Measurements from ENCODE around the gene KCNH3. TPM values are rescaled to one million over a fixed set of nuclear protein-coding genes. Genes with fewer than 3 reads are reported as not detected.

The KCNH3 gene
- polyA plus RNA-seq, 4 donors: 0.22 to 3.4 TPM; not detected in 2

- Histone ChIP-seq H3K4me1 (ENCODE audit: control insufficient read depth in 3 of 3, insufficient read depth in 2 of 3, low read depth in 1 of 3, low read length in 2 of 3) (peaks cover 0 to 9% (median 5%) of the 10 kb centered on the region in 3 donors), H3K27ac (ENCODE audit: low read depth in 1 of 3, low read length in 2 of 3) (no peak overlapping the region), H3K27me3 (ENCODE audit: control insufficient read depth in 3 of 3, insufficient read depth in 3 of 3, low read length in 3 of 3) (no peaks in the 10 kb centered on the region), H3K36me3 (ENCODE audit: control insufficient read depth in 3 of 3, insufficient read depth in 2 of 3, low read depth in 1 of 3, low read length in 3 of 3) (peaks cover 9 to 63% (median 21%) of the 10 kb centered on the region in 3 donors), H3K4me3 (ENCODE audit: low read depth in 1 of 3, low read length in 3 of 3) (no peak overlapping the region), H3K9me3 (ENCODE audit: control insufficient read depth in 2 of 2, insufficient read depth in 1 of 2, low read depth in 1 of 2, low read length in 1 of 2) (no peaks in the 10 kb centered on the region)
- DNase-seq (no peak), FAIRE-seq (no peak)
- WGBS, 3 donors: 72 to 77% (median 74%) methylated on average over 7 to 8 of the region's 8 CpGs
Observed at GRCh38 chr12:49564686-49565405, 26.0 kb downstream of the KCNH3 start.

GRCh38 chr12:49565406-49566265 is 26.8 kb downstream of the KCNH3 start:
- Histone ChIP-seq H3K27me3 (ENCODE audit: control insufficient read depth in 3 of 3, insufficient read depth in 3 of 3, low read length in 3 of 3) (no peaks in the 10 kb centered on the region), H3K36me3 (ENCODE audit: control insufficient read depth in 3 of 3, insufficient read depth in 2 of 3, low read depth in 1 of 3, low read length in 3 of 3) (peaks cover 9 to 56% (median 18%) of the 10 kb centered on the region in 3 donors), H3K4me1 (ENCODE audit: control insufficient read depth in 3 of 3, insufficient read depth in 2 of 3, low read depth in 1 of 3, low read length in 2 of 3) (peaks cover 0 to 9% (median 5%) of the 10 kb centered on the region in 3 donors), H3K4me3 (ENCODE audit: low read depth in 1 of 3, low read length in 3 of 3) (no peak overlapping the region), H3K27ac (ENCODE audit: low read depth in 1 of 3, low read length in 2 of 3) (no peak overlapping the region), H3K9me3 (ENCODE audit: control insufficient read depth in 2 of 2, insufficient read depth in 1 of 2, low read depth in 1 of 2, low read length in 1 of 2) (no peaks in the 10 kb centered on the region)
- no peak for DNase-seq
- 90 to 96% (median 95%) methylated on average over 12 of the region's 12 CpGs for WGBS, 3 donors
- FAIRE-seq: no peak

GRCh38 chr12:49566361-49566760 is 27.5 kb downstream of the KCNH3 start:
- H3K9me3 ChIP-seq (ENCODE audit: control insufficient read depth in 2 of 2, insufficient read depth in 1 of 2, low read depth in 1 of 2, low read length in 1 of 2): no peaks in the 10 kb centered on the region
- no peak for FAIRE-seq
- peak overlapping the region in 1 of 3 donors; percentile 79 for H3K4me3 ChIP-seq (ENCODE audit: low read depth in 1 of 3, low read length in 3 of 3)
- no peaks in the 10 kb centered on the region for H3K27me3 ChIP-seq (ENCODE audit: control insufficient read depth in 3 of 3, insufficient read depth in 3 of 3, low read length in 3 of 3)
- 94 to 97% (median 96%) methylated on average over 13 of the region's 13 CpGs for WGBS, 3 donors
- H3K4me1 ChIP-seq (ENCODE audit: control insufficient read depth in 3 of 3, insufficient read depth in 2 of 3, low read depth in 1 of 3, low read length in 2 of 3): peaks cover 0 to 9% (median 5%) of the 10 kb centered on the region in 3 donors
- no peak overlapping the region for H3K27ac ChIP-seq (ENCODE audit: low read depth in 1 of 3, low read length in 2 of 3)
- peaks cover 9 to 50% (median 17%) of the 10 kb centered on the region in 3 donors for H3K36me3 ChIP-seq (ENCODE audit: control insufficient read depth in 3 of 3, insufficient read depth in 2 of 3, low read depth in 1 of 3, low read length in 3 of 3)
- DNase-seq: no peak

- FAIRE-seq (no peak), DNase-seq (no peak)
- Histone ChIP-seq H3K27me3 (ENCODE audit: control insufficient read depth in 3 of 3, insufficient read depth in 3 of 3, low read length in 3 of 3) (no peaks in the 10 kb centered on the region), H3K36me3 (ENCODE audit: control insufficient read depth in 3 of 3, insufficient read depth in 2 of 3, low read depth in 1 of 3, low read length in 3 of 3) (peaks cover 9 to 42% (median 16%) of the 10 kb centered on the region in 3 donors), H3K4me1 (ENCODE audit: control insufficient read depth in 3 of 3, insufficient read depth in 2 of 3, low read depth in 1 of 3, low read length in 2 of 3) (peaks cover 0 to 9% (median 5%) of the 10 kb centered on the region in 3 donors), H3K27ac (ENCODE audit: low read depth in 1 of 3, low read length in 2 of 3) (peak overlapping the region in 1 of 3 donors; percentile 96), H3K9me3 (ENCODE audit: control insufficient read depth in 2 of 2, insufficient read depth in 1 of 2, low read depth in 1 of 2, low read length in 1 of 2) (no peaks in the 10 kb centered on the region), H3K4me3 (ENCODE audit: low read depth in 1 of 3, low read length in 3 of 3) (peak overlapping the region; percentile 79 to 82 (median 80))
- 2 to 3% (median 3%) methylated on average over 11 of the region's 11 CpGs for WGBS, 3 donors
Observed at GRCh38 chr12:49567302-49567610, 28.4 kb downstream of the KCNH3 start.

GRCh38 chr12:49567611-49568441 is 29.0 kb downstream of the KCNH3 start, which contains the start of gene MCRS1:
TSS of gene MCRS1 (minus strand) at chr12:49568142. CDS start at chr12:49566731, 1,411 bp downstream.
- no peaks in the 10 kb centered on the region for H3K27me3 ChIP-seq (ENCODE audit: control insufficient read depth in 3 of 3, insufficient read depth in 3 of 3, low read length in 3 of 3)
- peaks cover 6 to 39% (median 11%) of the 10 kb centered on the region in 3 donors for H3K36me3 ChIP-seq (ENCODE audit: control insufficient read depth in 3 of 3, insufficient read depth in 2 of 3, low read depth in 1 of 3, low read length in 3 of 3)
- peaks cover 0 to 9% (median 5%) of the 10 kb centered on the region in 3 donors for H3K4me1 ChIP-seq (ENCODE audit: control insufficient read depth in 3 of 3, insufficient read depth in 2 of 3, low read depth in 1 of 3, low read length in 2 of 3)
- 0 to 1% (median 1%) methylated on average over 54 of the region's 54 CpGs for WGBS, 3 donors
- no peaks in the 10 kb centered on the region for H3K9me3 ChIP-seq (ENCODE audit: control insufficient read depth in 2 of 2, insufficient read depth in 1 of 2, low read depth in 1 of 2, low read length in 1 of 2)
- DNase-seq (peak; percentile 95 to 96), FAIRE-seq (no peak)
- peak within 1 kb of the TSS; percentile 83 to 96 (median 83) for H3K27ac ChIP-seq (ENCODE audit: low read depth in 1 of 3, low read length in 2 of 3)
- H3K4me3 ChIP-seq (ENCODE audit: low read depth in 1 of 3, low read length in 3 of 3): peak within 1 kb of the TSS; percentile 79 to 82 (median 80)

- no peak for FAIRE-seq
- Histone ChIP-seq H3K27me3 (ENCODE audit: control insufficient read depth in 3 of 3, insufficient read depth in 3 of 3, low read length in 3 of 3) (no peaks in the 10 kb centered on the region), H3K4me1 (ENCODE audit: control insufficient read depth in 3 of 3, insufficient read depth in 2 of 3, low read depth in 1 of 3, low read length in 2 of 3) (peaks cover 0 to 9% (median 5%) of the 10 kb centered on the region in 3 donors), H3K36me3 (ENCODE audit: control insufficient read depth in 3 of 3, insufficient read depth in 2 of 3, low read depth in 1 of 3, low read length in 3 of 3) (peaks cover 2 to 31% (median 5%) of the 10 kb centered on the region in 3 donors), H3K9me3 (ENCODE audit: control insufficient read depth in 2 of 2, insufficient read depth in 1 of 2, low read depth in 1 of 2, low read length in 1 of 2) (no peaks in the 10 kb centered on the region), H3K27ac (ENCODE audit: low read depth in 1 of 3, low read length in 2 of 3) (peak overlapping the region in 2 of 3 donors; percentile 83 to 96), H3K4me3 (ENCODE audit: low read depth in 1 of 3, low read length in 3 of 3) (peak overlapping the region; percentile 79 to 82 (median 80))
- 1 to 2% (median 2%) methylated on average over 19 of the region's 19 CpGs for WGBS, 3 donors
- DNase-seq: peak in 1 of 2 donors; percentile 32
Observed at GRCh38 chr12:49568442-49569162, 29.8 kb downstream of the KCNH3 start.

GRCh38 chr12:49577589-49578315 is 38.9 kb downstream of the KCNH3 start:
- H3K4me3 ChIP-seq (ENCODE audit: low read depth in 1 of 3, low read length in 3 of 3): no peak overlapping the region
- WGBS, 3 donors: 79 to 85% (median 82%) methylated on average over 9 of the region's 9 CpGs
- FAIRE-seq: no peak
- DNase-seq: no peak
- no peak overlapping the region for H3K27ac ChIP-seq (ENCODE audit: low read depth in 1 of 3, low read length in 2 of 3)
- no peaks in the 10 kb centered on the region for H3K27me3 ChIP-seq (ENCODE audit: control insufficient read depth in 3 of 3, insufficient read depth in 3 of 3, low read length in 3 of 3)
- H3K4me1 ChIP-seq (ENCODE audit: control insufficient read depth in 3 of 3, insufficient read depth in 2 of 3, low read depth in 1 of 3, low read length in 2 of 3): peaks cover 0 to 1% (median 0%) of the 10 kb centered on the region in 3 donors
- H3K9me3 ChIP-seq (ENCODE audit: control insufficient read depth in 2 of 2, insufficient read depth in 1 of 2, low read depth in 1 of 2, low read length in 1 of 2): no peaks in the 10 kb centered on the region
- H3K36me3 ChIP-seq (ENCODE audit: control insufficient read depth in 3 of 3, insufficient read depth in 2 of 3, low read depth in 1 of 3, low read length in 3 of 3): peaks cover 0 to 8% (median 2%) of the 10 kb centered on the region in 3 donors
